ENCODE results near the gene CLPTM1L. TPM values are rescaled to one million over a fixed set of nuclear protein-coding genes. Genes with fewer than 3 reads are reported as not detected.

CLPTM1L gene
- total RNA-seq, 1 donor from 2014 or later = 113 TPM

GRCh38 chr5:1270426-1270825 lies 74.5 kb downstream of the CLPTM1L start:
- no peak overlapping the region for H3K4me3 ChIP-seq (ENCODE audit: low read length in 3 of 3)
- no peaks in the 10 kb centered on the region for H3K36me3 ChIP-seq (ENCODE audit: control insufficient read depth in 3 of 3, insufficient read depth in 3 of 3, low read length in 3 of 3)
- H3K27me3 ChIP-seq (ENCODE audit: control insufficient read depth in 3 of 3, insufficient read depth in 3 of 3, low read length in 3 of 3) = peaks cover 0 to 16% (median 0%) of the 10 kb centered on the region in 3 donors
- no peaks in the 10 kb centered on the region for H3K4me1 ChIP-seq (ENCODE audit: control insufficient read depth in 3 of 3, insufficient read depth in 3 of 3, low read length in 3 of 3)
- H3K9me3 ChIP-seq (ENCODE audit: control insufficient read depth in 3 of 3, low read length in 3 of 3) = peaks cover 0 to 6% (median 0%) of the 10 kb centered on the region in 3 donors
- H3K9ac ChIP-seq (ENCODE audit: low read depth in 1 of 3, low read length in 3 of 3) = no peak overlapping the region
- no peak overlapping the region for H3K27ac ChIP-seq (ENCODE audit: low read depth, low read length)

GRCh38 chr5:1268666-1269065 lies 76.2 kb downstream of the CLPTM1L start:
- Histone ChIP-seq H3K27ac (ENCODE audit: low read depth, low read length) (no peak overlapping the region), H3K9me3 (ENCODE audit: control insufficient read depth in 3 of 3, low read length in 3 of 3) (peaks cover 0 to 3% (median 0%) of the 10 kb centered on the region in 3 donors), H3K27me3 (ENCODE audit: control insufficient read depth in 3 of 3, insufficient read depth in 3 of 3, low read length in 3 of 3) (peaks cover 0 to 8% (median 0%) of the 10 kb centered on the region in 3 donors), H3K4me3 (ENCODE audit: low read length in 3 of 3) (no peak overlapping the region), H3K4me1 (ENCODE audit: control insufficient read depth in 3 of 3, insufficient read depth in 3 of 3, low read length in 3 of 3) (no peaks in the 10 kb centered on the region), H3K36me3 (ENCODE audit: control insufficient read depth in 3 of 3, insufficient read depth in 3 of 3, low read length in 3 of 3) (no peaks in the 10 kb centered on the region), H3K9ac (ENCODE audit: low read depth in 1 of 3, low read length in 3 of 3) (no peak overlapping the region)

- Histone ChIP-seq H3K36me3 (ENCODE audit: control insufficient read depth in 3 of 3, insufficient read depth in 3 of 3, low read length in 3 of 3) (no peaks in the 10 kb centered on the region), H3K9ac (ENCODE audit: low read depth in 1 of 3, low read length in 3 of 3) (no peak overlapping the region), H3K9me3 (ENCODE audit: control insufficient read depth in 3 of 3, low read length in 3 of 3) (peaks cover 0 to 3% (median 0%) of the 10 kb centered on the region in 3 donors), H3K4me3 (ENCODE audit: low read length in 3 of 3) (no peak overlapping the region), H3K27ac (ENCODE audit: low read depth, low read length) (no peak overlapping the region), H3K4me1 (ENCODE audit: control insufficient read depth in 3 of 3, insufficient read depth in 3 of 3, low read length in 3 of 3) (no peaks in the 10 kb centered on the region), H3K27me3 (ENCODE audit: control insufficient read depth in 3 of 3, insufficient read depth in 3 of 3, low read length in 3 of 3) (peaks cover 0 to 8% (median 0%) of the 10 kb centered on the region in 3 donors)
Measured at GRCh38 chr5:1268056-1268455, 76.8 kb downstream of the CLPTM1L start.

Small RNAs within 50 kb of the gene (small RNA-seq; reads per million reads assigned to genes)
- gene MIR4457 = not detected

Other genes starting within 250 kb of the CLPTM1L start
- gene SLC12A7, start 233.0 kb downstream of the CLPTM1L start, total RNA-seq = 5.7 TPM
- gene SLC6A19, start 143.5 kb downstream of the CLPTM1L start, total RNA-seq = under 0.01 TPM
- not detected for gene SLC6A18, start 119.7 kb downstream of the CLPTM1L start, total RNA-seq
- not detected for gene TERT, start 50.0 kb downstream of the CLPTM1L start, total RNA-seq
- gene SLC6A3, start 100.3 kb upstream of the CLPTM1L start, total RNA-seq = not detected
- gene LPCAT1, start 178.9 kb upstream of the CLPTM1L start, total RNA-seq = 35.5 TPM

Data from skeletal muscle tissue (tissue), 5 donors.